Esophagus squamous epithelium (tissue), 5 donors: Measurements from ENCODE around the gene PHACTR3. TPM values are rescaled to one million over a fixed set of nuclear protein-coding genes. Genes with fewer than 3 reads are reported as not detected.

Experiments used
- DNase-seq: peaks from one replicate; lab custom pipeline; 2025; lab: John Stamatoyannopoulos, UW
- H3K27ac ChIP-seq, 4 donors: fragments of 200-600 bp; sonication (generic); one replicate each; pipeline ENCODE4 v1.5.1; 2016 to 2019; ENCODE audit warnings: mild to moderate bottlenecking in 1 of 4
- H3K27me3 ChIP-seq, 4 donors: fragments of 200-600 bp; sonication (generic); 1 replicate in 3 of 4; 2 replicates in 1 of 4; pipeline versions ENCODE4 v1.5.1 to v1.6.0; 2017 to 2021; ENCODE audit warnings: antibody characterized with exemption in 1 of 4
- H3K36me3 ChIP-seq, 3 donors: fragments of 200-600 bp; sonication (generic); one replicate each; pipeline ENCODE4 v1.5.1; 2016 to 2019
- H3K4me1 ChIP-seq, 3 donors: fragments of 200-600 bp; sonication (generic); one replicate each; pipeline ENCODE4 v1.5.1; 2017 to 2019
- H3K4me3 ChIP-seq, 4 donors: fragments of 200-600 bp; sonication (generic); 1 replicate in 3 of 4; 2 replicates in 1 of 4; pipeline ENCODE4 v1.5.1; 2016 to 2019; ENCODE audit warnings: mild to moderate bottlenecking in 2 of 4, moderate library complexity in 1 of 4
- H3K9me3 ChIP-seq, 3 donors: fragments of 200-600 bp; sonication (generic); one replicate each; pipeline ENCODE4 v1.5.1; 2016 to 2019
- POLR2A ChIP-seq, 4 donors: fragments of 450-650 bp; IDR thresholded peaks; one replicate each; pipeline ENCODE4 v1.6.1; 2017; ENCODE audit warnings: antibody characterized with exemption in 4 of 4, mild to moderate bottlenecking in 4 of 4, moderate library complexity in 3 of 4
- WGBS, 2 donors: methylation state at CpG; one replicate each; pipeline ENCODE4 v1.1.5; 2018; 5-methylcytosine and 5-hydroxymethylcytosine counted together
- intact Hi-C: fragments of 100-400 bp; cut with DNase I; formaldehyde crosslinking; loops from one replicate; pipeline ENCODE4 v1.15.0; 2022
- total RNA-seq, 4 donors: library from RNA; depleted of rRNA; stranded (reverse); fragments of >200 nt; gene quantifications; one replicate each; pipeline ENCODE4 v1.1.0, GENCODE V29; 2016
- TF ChIP-seq, protein P1 (sequence below), 6 experiments: fragments of 450-650 bp in 4 of 6; fragments of 200-600 bp in 2 of 6; sonication (generic) in 2 of 6; IDR thresholded peaks; one replicate each; pipeline ENCODE4 v1.5.1; 2016 to 2019; ENCODE audit warnings: antibody characterized with exemption in 6 of 6, mild to moderate bottlenecking in 4 of 6, moderate library complexity in 4 of 6
- donor health status: DM: yes; HTN: yes; CAD: no.

PHACTR3 gene
- total RNA-seq, 4 donors from 2014 or later: 0.13 to 2.5 (median 0.32) TPM

DNA sequence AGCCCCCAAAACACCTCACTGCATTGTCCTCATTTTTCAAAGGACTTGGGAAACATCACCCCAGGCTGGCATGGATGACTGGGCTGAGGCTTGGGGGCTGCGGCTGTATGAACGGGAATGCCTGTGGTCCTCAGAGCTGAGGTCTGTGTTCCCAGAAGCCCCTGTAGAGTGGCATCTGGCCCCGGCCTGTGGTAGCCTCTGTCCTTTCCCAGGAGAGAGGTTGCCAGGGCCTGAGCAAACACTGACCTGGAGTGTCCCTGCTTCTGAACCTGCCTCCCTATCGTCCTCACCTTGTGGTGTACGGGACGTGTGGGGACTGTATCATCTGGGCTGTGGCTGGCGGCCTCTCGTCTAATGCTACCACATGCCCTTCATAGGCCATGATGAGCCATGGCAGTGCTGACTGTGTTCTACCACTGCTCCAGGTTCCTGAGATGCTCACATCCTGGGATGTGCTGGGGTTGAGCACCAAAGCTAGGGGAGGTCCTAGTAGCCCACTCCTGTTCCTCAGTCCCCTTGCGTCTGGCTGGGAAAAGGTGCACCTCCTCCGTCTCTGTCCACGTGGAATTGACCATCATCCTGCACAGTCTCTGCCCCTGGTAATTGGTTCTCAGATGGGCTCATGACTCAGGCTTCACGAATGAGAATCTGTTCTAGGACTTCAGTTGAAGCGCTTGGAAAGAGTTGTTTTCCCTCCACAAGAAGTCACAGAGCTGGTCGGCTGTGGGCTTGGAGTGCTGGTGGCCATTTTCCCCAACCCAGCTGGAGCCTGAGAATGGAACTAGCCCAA, 27.6 kb downstream of the PHACTR3 start:
- no peak for DNase-seq

DNA sequence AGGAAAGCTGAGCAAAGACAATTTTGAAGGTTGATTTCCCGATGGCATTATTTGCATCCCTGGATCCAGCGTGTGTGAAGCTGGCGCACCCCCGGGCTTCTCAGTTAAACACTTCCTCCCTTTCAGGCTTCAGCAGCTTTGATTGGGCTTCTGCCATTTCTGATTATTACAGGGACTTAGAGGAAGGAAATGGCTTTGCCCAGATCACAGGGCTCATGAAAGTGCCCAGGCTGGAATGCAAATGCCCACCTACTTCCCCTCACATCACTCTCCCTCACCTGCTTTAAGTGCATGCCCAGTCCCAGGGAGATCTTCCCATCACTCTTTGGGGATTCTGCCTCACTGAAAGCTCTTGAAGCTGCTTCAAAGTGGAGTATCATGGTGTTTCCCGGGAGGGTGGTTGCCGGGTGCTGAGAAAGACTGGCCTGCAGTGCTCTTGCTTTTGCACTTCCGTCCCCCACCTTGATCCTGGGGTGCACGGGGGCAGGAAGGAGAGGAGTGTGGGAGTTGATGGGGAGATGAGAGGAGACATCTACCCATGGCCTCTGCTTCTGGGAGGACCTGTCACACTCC, 28.3 kb downstream of the PHACTR3 start:
- TF ChIP-seq POLR2A (IDR thresholded peaks at IDR 0.05): no peak
- TF ChIP-seq, protein P1, sequence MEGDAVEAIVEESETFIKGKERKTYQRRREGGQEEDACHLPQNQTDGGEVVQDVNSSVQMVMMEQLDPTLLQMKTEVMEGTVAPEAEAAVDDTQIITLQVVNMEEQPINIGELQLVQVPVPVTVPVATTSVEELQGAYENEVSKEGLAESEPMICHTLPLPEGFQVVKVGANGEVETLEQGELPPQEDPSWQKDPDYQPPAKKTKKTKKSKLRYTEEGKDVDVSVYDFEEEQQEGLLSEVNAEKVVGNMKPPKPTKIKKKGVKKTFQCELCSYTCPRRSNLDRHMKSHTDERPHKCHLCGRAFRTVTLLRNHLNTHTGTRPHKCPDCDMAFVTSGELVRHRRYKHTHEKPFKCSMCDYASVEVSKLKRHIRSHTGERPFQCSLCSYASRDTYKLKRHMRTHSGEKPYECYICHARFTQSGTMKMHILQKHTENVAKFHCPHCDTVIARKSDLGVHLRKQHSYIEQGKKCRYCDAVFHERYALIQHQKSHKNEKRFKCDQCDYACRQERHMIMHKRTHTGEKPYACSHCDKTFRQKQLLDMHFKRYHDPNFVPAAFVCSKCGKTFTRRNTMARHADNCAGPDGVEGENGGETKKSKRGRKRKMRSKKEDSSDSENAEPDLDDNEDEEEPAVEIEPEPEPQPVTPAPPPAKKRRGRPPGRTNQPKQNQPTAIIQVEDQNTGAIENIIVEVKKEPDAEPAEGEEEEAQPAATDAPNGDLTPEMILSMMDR (IDR thresholded peaks at IDR 0.05): no peak
- 69 to 73% methylated on average over 4 to 6 of the region's 8 CpGs for WGBS, 2 donors
- DNase-seq: no peak
- Histone ChIP-seq H3K27ac (no peak overlapping the region), H3K36me3 (no peaks in the 10 kb centered on the region), H3K4me1 (no peaks in the 10 kb centered on the region), H3K9me3 (no peaks in the 10 kb centered on the region), H3K4me3 (no peak overlapping the region), H3K27me3 (peaks cover 0 to 30% (median 0%) of the 10 kb centered on the region in 4 donors)
- intact Hi-C loops: no loop called here

More for the DNA sequence above, 27.6 kb downstream of the PHACTR3 start:
- Histone ChIP-seq H3K27me3 (peaks cover 0 to 30% (median 0%) of the 10 kb centered on the region in 4 donors), H3K4me3 (no peak overlapping the region), H3K36me3 (no peaks in the 10 kb centered on the region), H3K27ac (no peak overlapping the region), H3K9me3 (no peaks in the 10 kb centered on the region), H3K4me1 (no peaks in the 10 kb centered on the region)
- intact Hi-C loops: no loop called here
- no peak for TF ChIP-seq POLR2A (IDR thresholded peaks at IDR 0.05)
- TF ChIP-seq, protein P1 (IDR thresholded peaks at IDR 0.05): no peak
- WGBS, 2 donors: 86 to 88% methylated on average over 4 to 9 of the region's 14 CpGs

DNA sequence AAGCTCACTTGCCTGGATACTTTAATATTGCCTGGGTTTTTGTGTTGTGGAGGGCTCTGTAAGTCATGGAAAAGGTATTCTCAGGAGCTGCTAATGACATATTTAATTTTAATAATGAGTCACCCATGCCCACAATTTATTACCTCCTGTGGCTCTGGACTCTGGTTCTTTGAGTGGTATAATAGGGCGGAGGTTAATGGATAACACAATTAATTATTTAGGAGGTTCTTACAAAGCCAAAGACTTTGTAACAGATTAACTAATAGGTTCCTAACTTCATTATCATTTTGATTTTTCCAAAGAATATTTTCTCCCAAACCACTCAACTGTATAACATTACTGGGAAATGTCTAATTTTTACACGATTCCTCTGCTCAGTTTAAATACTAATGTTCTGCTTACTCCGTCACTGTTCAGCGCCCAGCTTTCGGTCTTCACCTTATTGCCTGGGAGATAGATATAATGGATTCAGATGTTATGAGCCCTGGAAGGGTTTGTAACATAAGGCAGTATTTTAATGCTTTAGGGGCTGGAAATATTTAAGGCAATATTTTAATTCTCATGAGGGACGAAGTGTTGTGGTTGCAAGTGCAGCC, 29.4 kb downstream of the PHACTR3 start:
- no peaks in the 10 kb centered on the region for H3K4me1 ChIP-seq
- no peak overlapping the region for H3K4me3 ChIP-seq
- no peak for TF ChIP-seq POLR2A (IDR thresholded peaks at IDR 0.05)
- TF ChIP-seq, protein P1 (IDR thresholded peaks at IDR 0.05): no peak
- DNase-seq: no peak
- intact Hi-C loops: no loop called here
- no peaks in the 10 kb centered on the region for H3K9me3 ChIP-seq
- H3K36me3 ChIP-seq: no peaks in the 10 kb centered on the region
- peaks cover 0 to 30% (median 0%) of the 10 kb centered on the region in 4 donors for H3K27me3 ChIP-seq
- no peak overlapping the region for H3K27ac ChIP-seq
- WGBS, 2 donors: 79 to 93% methylated on average over 6 of the region's 6 CpGs

DNA sequence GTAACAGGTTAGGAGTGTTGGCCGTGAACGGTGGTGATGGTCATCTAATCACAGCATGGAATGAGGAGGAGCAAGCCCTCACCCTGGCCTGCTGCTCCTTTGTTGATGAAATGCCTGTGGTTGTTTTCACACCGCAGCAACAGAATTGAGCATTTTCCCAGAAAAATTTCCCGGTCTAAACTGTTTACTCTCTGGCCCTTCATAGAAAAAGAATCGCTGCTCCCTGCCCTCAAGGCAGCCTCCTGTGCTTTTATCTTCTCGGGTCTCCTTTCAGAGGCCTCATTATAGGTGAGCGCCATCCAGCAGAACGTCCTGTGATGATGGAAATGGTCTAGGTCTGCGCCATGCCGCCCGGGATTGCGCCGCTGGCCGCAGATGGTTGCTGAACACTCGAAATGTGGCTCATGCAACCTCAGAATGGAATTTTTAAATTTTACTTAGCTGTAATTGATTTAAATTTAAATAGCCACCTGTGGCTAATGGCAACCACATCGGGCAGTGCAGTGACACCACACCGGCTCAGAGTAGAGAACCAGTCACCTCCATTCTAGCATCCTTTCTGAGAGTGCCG, 30.2 kb downstream of the PHACTR3 start:
- WGBS, 2 donors: 70 to 81% methylated on average over 18 of the region's 18 CpGs

More for the DNA sequence above, 30.2 kb downstream of the PHACTR3 start:
- no peak for DNase-seq
- no peak for TF ChIP-seq POLR2A (IDR thresholded peaks at IDR 0.05)
- TF ChIP-seq, protein P1 (IDR thresholded peaks at IDR 0.05): no peak
- no peaks in the 10 kb centered on the region for H3K9me3 ChIP-seq
- no peaks in the 10 kb centered on the region for H3K36me3 ChIP-seq
- H3K27ac ChIP-seq: no peak overlapping the region
- H3K4me3 ChIP-seq: no peak overlapping the region
- H3K27me3 ChIP-seq: peaks cover 0 to 25% (median 0%) of the 10 kb centered on the region in 4 donors
- intact Hi-C loops: no loop called here
- H3K4me1 ChIP-seq: no peaks in the 10 kb centered on the region
